Measurements from ENCODE around the gene NDUFV1.

DNA sequence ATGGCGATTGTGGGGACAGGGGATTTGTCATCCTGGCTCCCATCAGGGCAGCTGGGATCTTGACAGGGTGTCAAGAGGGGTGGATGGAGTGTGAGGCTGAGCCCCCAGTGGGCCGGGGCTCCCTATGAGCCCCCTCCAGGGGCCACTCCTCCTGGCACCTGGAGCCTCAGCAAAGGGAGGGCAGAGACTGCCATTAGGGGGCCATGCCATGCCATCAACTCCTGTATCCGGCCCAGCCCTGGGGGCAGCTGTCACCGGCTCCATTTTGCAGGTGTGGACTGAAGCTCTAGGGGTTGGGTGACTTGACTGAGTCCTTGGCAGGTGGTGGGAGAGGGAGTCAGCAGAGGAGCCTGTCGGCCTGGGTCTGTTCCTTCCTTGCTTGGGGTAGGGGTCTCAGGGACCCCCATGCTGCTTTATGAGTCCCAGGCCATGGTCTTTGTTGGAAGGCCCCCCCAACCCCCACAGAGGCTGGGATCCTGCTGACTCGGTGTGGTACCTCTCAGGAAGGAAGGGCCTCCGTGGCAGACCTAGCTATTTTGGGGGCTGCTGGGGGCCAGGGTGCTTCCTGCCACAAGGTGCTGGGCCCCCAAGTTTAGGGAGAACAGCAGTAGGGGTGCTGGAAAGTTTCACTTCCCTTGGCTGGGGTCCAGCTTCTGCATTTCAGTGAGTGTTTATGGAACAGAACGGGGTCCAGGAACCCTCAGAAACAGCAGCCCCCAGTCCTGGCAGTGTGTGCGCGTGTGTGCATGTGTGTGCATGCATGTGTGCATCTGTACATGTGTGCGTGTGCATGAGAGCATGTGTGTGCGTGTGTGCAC is 42.3 kb downstream of the NDUFV1 start:
- TF ChIP-seq, protein P1, sequence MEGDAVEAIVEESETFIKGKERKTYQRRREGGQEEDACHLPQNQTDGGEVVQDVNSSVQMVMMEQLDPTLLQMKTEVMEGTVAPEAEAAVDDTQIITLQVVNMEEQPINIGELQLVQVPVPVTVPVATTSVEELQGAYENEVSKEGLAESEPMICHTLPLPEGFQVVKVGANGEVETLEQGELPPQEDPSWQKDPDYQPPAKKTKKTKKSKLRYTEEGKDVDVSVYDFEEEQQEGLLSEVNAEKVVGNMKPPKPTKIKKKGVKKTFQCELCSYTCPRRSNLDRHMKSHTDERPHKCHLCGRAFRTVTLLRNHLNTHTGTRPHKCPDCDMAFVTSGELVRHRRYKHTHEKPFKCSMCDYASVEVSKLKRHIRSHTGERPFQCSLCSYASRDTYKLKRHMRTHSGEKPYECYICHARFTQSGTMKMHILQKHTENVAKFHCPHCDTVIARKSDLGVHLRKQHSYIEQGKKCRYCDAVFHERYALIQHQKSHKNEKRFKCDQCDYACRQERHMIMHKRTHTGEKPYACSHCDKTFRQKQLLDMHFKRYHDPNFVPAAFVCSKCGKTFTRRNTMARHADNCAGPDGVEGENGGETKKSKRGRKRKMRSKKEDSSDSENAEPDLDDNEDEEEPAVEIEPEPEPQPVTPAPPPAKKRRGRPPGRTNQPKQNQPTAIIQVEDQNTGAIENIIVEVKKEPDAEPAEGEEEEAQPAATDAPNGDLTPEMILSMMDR (IDR thresholded peaks at IDR 0.05): no peak
- TF ChIP-seq TP53 (CRISPR knock-in tag; IDR thresholded peaks at IDR 0.05): no peak
